ENCODE measurements around the gene MLLT11.

GRCh38 chr1:151036356-151036755 lies 23.8 kb upstream of the MLLT11 start, which contains the start of gene BNIPL:
- no peak for TF ChIP-seq CTCF (IDR thresholded peaks at IDR 0.05; ENCODE audit: low read length)
- no peak for TF ChIP-seq EZH2 (IDR thresholded peaks at IDR 0.05; ENCODE audit: borderline replicate concordance, low read length)

Measured in OCI-LY1 (cell line).